Epidermal melanocyte (primary cell): ENCODE results near the gene KCP.
"Not testable (repeated sequence)": the region's sequence is repeated elsewhere in the genome, so short reads cannot be mapped to it uniquely, and the experiment has no call there.

Experiments
- DNase-seq: peaks from one replicate; pipeline ENCODE4 v3.0.0; 2011; ENCODE audit warnings: low spot score; ENCODE audit not compliant: insufficient read length

Gene KCP

DNA sequence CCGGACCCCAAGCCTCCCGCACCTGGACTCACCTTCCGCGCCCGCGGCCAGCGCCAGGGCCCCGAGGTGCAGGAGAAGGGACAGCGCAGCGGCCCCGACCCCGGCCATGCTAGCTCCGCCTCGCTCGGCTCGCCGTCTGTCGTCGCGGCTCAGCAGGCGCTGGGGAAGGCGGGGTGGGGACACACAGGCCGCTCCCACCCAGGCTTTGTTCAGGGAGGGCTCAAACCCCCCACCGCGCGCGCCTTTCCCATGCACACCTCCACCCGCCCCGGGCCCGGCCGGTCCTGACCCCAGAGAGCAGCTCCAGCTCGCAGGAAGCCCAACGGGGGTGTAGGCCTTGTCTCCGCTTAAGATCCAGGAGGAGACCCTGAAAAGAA is at the start of gene KCP:
Gene KCP (minus strand): TSS at position 141 of the 377 bp plus-strand sequence. CDS start 33 bp downstream, at position 108.
- DNase-seq: no peak

DNA sequence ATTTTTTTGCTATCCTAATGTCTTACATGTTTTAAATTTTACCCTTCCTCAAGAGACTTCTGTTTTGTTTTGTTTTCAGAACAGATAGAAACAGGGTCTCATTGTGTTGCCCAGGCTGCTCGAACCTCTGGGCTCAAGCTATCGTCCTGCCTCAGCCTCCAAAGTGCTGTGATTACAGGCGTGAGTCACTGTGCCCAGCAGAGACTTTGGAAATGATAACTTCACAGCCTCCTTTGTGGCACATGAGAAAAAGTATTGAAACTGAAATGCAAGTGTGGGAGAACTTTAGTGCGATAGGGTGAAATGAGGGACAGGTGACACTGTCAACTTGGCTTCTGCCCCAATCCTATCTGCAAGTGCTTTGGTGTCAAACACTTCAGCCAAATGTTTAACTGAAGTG is 48.8 kb upstream of the KCP start:
- no peak for DNase-seq

DNA sequence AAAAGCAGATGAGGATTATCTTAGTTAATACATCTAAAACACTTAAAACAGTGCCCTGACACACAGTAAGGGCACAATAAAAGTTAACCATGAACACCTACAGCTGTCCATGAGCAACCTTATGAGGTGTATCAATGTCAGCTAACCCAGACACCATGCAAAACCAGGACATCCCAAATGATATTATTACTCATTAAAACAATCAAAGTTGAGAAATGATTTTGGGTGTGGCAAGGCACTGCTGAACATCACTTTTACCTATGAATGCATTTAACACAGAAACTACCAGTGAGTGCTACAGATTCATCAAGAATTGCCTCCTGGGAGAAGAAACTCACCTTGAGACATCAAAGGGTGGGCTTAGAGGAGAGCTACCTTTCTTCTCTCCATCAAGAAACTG is 45.5 kb upstream of the KCP start:
- no peak for DNase-seq

- DNase-seq: no peak
These were observed 44.6 kb upstream of the KCP start for GRCh38 chr7:128954830-128955802.

DNA sequence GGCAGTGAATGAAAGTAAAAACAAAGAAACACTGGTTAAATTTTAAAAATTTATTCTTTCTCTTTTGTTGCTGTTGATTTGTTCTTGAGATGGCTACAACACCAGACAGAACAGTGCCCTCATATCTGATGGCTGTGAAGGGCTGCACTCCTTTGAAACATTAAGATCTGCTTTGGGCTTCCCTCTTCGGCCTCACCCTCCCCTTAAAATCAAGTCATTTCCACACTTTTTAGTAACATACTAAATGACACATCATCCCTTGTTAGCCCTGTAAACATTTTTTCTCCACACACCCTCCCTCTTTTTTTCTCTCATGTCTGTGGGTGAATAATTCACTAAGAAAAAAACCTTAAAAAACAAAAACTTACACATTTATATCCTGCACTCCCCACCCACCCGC is 43.6 kb upstream of the KCP start:
- DNase-seq: no peak

- no peak for DNase-seq
These were observed 40.8 kb upstream of the KCP start for GRCh38 chr7:128951296-128951695.

- no peak for DNase-seq
These were observed 38.7 kb upstream of the KCP start for GRCh38 chr7:128948976-128949760.

DNA sequence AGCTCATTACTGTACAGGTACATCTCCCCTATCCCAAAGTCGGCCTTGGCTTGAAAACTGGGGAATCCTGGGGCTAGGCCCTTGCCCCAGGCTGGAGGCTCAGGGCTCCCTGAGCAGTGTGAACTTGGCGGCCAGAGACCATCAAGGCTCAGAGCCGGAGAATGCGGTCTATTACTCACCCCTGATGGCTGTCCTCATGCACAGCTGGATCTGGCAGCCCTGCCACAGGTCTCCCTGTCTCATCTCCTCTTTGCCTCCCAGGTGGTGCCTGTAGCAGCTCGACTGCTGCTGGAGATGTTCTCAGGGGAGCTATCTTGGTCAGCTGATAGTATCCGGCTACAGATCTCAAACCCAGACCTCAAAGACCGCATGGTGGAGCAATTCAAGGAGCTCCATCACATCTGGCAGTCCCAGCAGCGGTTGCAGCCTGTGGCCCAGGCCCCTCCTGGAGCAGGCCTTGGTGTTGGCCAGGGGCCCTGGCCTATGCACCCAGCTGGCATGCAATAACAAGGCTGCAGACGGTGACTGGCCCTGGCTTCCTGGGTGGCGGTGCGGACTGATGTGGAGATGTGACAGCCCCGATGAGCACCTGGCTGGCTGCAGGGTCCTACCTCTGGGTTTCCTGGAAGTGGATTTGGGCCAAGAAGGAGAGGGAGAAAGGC is 37.9 kb upstream of the KCP start:
- DNase-seq: no peak

GRCh38 chr7:128947854-128948253 is 37.3 kb upstream of the KCP start:
- DNase-seq: no peak

DNA sequence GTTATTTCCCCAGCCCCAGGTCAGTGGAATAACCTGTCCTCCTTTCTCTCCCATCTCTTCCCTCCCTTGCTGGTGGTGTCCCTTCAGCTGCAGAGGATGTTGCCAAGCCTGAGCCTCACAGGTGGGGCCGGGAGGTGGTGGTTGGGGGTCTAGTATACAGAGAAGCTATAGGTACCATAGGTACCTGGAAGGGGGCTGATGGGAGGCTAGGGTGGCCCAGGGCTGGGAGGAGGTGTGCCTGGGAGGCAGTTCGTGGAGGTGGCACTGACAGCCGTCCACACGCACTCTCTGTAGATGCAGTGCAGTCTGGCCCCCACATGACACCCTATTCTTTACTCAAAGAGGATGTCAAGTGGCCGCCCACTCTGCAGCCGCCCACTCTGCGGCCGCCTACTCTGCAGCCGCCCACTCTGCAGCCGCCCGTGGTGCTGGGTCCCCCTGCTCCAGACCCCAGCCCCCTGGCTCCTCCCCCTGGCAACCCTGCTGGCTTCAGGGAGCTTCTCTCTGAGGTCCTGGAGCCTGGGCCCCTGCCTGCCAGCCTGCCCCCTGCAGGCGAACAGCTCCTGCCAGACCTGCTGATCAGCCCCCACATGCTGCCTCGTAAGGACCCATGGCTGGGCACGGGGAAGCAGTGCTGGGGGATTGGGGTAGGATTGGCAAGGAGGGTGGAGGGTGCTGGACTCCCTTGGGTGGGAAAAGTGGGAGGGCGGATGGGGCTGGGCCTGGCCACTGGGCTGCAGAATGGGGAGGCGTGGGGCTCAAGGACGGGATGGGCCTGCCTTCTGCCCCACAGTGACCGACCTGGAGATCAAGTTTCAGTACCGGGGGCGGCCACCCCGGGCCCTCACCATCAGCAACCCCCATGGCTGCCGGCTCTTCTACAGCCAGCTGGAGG is 36.7 kb upstream of the KCP start:
- no peak for DNase-seq

GRCh38 chr7:128945668-128946366 is 35.3 kb upstream of the KCP start:
- no peak for DNase-seq

GRCh38 chr7:128944487-128945236 is 34.2 kb upstream of the KCP start:
- DNase-seq: no peak

DNA sequence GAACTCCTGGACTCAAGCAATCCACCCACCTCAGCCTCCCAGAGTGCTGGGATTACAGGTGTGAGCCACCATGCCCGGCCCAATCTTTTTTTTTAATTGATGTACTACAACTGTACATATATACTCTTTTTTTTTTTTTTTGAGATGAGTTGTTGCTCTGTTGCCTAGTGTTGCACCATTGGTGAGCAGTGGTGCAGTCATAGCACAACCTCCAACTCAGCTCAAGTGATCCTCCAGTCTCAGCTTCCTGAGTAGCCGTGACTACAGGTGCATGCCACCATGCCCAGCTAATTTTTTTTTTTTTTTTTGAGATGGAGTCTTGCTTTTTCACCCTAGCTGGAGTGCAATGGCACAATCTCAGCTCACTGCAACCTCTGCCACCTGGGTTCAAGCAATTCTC is 32.7 kb upstream of the KCP start:
- DNase-seq: not testable (repeated sequence)

DNA sequence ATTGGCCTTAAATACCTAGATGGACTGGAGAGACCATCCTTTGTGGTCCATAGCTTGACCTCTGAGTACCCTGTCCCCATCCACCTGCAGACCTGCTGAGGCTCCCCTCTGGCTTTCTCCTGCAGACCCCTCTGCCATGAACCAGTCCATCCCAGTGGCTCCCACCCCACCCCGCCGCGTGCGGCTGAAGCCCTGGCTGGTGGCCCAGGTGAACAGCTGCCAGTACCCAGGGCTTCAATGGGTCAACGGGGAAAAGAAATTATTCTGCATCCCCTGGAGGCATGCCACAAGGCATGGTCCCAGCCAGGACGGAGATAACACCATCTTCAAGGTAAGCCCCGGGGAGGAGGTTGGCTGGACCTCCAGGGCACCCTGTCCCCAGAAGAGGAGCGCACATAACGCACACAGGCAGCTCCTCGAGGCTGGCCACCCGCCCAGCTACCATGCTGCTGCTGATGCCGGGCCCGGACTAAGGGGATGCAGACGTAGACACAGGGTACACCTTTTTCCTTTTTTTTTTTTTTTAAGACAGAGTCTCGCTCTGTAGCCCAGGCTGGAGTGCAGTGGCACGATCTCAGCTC is 31.5 kb upstream of the KCP start:
- no peak for DNase-seq

DNA sequence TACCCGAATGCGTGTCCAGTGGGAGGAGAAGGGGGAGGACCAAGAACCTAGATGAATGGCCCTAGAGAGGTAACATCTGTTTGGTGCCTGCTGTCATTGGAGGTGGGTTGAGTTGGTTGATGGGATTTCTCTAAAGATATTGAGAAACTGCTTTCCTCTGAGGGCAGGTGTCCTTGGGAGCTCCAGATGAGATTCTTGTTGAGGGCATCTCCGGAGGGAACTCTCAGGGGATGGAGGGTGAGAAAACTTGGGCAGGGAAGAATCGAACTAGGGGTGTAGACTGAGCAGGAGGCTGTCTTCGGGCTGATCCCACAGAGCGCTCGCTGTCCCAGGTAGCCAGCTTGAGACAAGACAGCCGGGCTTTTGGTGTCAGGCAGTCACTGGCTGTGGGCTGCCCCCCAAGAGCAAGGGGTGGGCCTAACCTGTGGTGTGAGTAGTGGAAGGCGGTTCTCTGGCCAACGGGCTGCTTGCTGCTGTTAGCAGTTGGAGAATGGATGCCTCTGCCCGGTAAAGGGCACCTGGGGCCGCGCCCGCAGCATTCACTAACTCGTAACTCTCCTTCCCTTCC is 30.9 kb upstream of the KCP start:
- no peak for DNase-seq

DNA sequence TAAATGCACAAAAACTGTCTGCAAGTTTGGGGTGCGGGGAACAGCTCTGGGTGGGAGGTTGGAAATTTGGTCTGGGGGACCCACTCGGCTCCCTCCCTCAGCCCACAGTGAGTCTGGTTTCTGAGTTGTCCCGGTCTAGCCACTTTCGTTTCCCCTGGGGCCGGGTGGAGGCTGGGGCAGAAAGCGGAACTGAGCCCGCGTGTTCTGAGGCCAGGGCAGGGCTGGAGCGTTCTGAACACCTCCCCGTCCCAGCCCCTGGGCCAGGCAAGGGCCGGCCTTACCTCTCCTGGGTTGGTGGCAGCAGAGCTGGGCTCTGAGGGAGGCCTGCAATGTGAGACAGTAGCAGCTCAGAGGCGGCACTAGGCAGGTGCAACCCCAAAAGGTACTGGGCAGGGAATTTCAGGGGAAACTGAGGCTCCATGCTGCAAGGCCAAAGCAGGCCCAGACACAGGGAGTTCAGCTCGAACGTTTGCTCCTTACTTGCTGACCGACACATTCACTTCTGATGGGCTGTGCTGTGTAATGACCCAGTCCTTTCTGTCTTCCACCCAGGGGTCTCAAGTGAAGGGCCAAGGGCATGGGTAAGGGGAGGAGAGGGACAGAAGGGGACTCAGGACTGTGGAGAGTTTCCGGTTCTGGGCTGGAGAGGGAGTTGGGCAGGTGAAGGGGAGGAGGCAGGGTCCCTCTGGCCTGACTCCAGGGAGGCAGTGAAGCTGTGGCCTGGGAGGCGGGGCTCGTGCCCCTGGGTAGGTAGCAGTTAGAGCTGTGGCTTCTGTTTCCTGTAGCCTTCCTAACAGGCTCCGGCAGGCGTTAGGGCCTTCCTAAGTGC is 30.2 kb upstream of the KCP start:
- no peak for DNase-seq

GRCh38 chr7:128939861-128940410 is 29.4 kb upstream of the KCP start:
- DNase-seq: no peak
